HL-60/S4 (cell line): Measurements from ENCODE around the gene GNB4.

Source experiments
- in situ Hi-C: fragments of 300-500 bp; cut with MboI; formaldehyde crosslinking; loops from 2 replicates; pipeline ENCODE4 v1.14.3; 2022; ENCODE audit warnings: low sequenced_read_pairs

The GNB4 gene

DNA sequence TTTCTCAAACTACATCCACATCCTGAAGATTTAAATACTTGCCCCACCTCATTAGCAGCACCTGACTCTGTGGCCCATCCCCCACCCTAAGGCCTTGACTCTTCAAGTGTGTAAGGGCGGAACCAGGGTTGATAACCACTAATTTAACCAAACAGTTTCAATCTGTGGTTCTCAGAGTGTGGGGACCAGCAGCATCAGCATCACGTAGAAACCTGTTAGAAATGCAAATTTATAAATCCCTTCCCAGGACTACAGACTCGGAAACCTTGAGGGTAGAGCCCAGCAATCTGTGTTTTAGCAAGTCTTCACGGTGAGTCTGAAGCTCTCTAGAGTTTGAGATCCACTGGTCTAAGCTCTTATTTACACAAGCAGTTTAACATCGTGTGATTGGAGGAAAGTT lies 12.4 kb downstream of the GNB4 start:
- in situ Hi-C loops: no loop called here

DNA sequence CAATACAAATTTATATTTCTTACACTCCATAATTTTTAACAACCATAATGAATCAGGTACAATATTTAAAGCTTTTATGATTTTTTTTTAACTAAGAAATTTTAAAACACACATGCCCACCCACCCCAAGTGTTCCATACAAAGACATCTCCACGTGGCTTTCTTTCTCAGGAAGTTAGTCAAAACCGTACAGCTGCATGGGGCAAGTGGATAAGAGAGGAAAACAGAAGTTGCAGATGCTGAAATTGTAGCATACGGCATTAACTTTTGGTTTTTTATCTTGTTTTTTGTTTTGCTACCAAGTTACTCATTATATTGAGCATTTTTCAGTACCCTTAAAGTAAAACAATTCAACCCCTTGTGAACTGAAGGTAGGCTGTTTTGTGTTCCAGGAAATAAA lies 14.8 kb downstream of the GNB4 start:
- in situ Hi-C loops: no loop called here

DNA sequence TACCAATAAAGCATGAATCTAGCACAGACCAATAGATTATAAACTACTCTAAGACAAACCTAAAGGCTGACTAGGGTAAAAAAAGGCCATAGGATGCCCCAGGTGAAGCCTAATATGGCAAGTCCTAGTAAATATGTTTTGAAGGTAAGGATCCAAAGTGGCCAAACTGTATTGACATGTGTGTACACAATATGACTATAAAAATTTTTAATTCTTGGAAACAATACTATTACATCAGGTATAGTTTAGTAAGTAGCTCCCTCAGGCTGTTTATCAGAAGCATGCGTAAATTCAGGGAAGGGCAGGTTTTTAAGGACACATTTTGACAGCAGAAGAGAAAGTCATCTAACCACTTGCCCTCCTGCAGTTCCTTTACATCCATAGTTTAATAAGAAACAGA lies 18.8 kb downstream of the GNB4 start:
- in situ Hi-C loops: no loop called here

DNA sequence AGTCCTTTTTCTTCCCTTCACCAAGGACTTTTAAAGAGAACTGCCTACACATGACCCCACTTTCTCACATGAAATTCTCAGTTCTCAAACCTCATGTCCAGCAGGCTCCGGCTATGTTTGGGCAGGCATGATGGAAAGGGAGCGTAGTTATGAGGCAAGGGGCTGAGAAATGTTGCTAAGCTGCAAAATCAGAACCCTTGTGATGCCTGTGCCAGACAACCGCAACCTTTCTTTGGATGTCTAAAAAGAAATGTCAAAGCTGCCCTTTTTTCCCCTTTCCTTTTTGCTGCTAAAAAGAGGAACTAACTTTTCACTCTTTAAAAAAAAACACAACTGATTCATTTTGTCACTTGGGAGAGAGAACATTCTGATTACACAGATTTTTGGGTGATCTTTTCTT lies 19.2 kb downstream of the GNB4 start:
- in situ Hi-C loops: no loop called here

DNA sequence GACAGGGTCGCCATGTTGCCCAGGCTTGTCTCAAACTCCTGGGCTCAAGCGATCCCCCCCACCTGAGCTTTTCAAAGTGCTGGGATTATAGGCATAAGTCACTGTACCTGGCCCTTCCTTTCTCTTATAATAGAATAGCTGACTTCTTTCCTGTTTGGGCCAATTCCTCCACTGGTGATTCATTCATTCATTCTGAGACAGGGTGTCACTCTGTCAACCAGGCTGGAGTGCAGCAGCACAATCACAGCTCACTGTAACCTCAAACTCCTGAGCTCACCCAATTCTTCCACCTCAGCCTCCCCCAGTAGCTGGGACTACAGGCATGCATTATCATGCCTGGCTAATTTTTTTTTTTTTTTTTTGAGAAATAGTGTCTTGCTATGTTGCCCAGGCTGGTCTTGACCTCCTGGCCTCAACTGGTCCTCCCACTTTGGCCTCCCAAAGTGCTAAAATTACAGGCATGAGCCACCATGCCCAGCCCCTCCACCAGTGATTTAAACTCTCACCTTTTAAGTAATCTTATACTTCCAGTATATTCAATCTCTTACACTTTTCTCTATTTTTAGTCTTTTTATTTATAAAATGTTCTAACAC lies 20.9 kb downstream of the GNB4 start:
- in situ Hi-C loops: no loop called here

DNA sequence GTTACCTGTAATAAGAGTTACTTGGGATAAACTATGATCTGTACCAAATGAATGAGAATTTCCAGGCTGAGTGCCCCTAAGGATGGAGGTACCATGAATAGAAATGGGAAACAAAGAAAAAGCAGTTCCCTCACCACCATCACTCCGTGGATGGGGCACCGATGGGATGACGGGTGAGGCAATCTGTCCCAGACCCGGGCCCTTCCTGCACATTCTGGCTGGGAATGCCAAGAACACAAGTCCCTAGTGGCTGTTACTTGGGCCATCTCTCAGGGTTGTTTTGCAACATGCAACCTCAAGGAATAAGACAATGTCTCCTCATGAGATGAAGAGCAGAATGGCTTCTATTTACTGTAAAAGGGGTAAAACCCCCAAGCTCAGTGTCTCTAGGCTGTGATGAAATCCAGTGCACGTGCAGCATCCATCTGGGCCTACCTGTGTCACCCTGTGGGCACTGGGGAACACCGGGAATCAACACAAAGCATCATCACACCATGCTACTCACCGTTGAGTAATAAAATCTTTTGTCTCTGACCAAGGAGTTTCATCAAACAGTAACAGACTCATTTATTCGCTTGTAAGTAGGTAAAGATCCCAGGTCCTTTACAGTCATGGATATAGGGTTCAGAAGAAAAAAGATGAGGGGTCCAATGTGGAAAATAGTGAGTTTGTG lies 22.3 kb downstream of the GNB4 start:
- in situ Hi-C loops: no loop called here

DNA sequence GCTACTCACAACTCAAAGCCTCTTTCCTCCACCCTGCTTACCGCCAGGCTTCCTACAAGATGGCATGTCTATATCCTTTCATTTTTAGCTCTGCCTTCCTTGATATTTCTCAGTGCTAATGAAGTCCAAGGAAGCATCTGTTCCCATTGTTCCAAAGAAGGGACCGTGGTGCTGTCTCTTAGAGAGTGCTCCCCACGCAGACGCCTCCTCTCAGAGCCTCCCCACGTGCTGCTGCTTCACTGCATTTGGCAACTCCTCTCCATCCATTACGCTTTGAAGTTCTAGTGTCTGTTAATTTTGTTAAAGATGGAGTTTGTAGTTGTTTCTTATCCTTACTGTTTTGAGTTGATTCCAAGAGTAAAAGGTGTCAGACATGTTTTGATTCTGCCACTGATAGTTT lies 26.2 kb downstream of the GNB4 start:
- in situ Hi-C loops: no loop called here

DNA sequence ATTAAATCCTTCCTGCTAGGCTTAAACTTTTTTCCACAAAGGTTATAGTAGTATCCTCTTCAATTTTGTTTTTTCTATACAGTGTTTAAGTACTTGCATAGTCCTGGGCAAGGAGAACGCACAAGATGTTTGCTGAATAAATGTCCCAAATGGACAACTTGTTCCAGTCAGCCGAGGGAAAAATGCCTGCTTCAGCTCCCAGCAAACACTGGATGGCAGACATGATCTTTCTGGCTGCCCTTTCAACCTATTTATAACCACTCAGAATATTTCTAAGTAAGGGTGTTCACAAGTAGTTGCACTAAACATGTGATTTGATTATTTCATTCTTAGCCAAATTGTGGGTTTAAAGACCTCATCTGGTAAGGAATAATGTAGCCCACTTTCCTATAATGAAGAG lies 29.8 kb downstream of the GNB4 start:
- in situ Hi-C loops: no loop called here

DNA sequence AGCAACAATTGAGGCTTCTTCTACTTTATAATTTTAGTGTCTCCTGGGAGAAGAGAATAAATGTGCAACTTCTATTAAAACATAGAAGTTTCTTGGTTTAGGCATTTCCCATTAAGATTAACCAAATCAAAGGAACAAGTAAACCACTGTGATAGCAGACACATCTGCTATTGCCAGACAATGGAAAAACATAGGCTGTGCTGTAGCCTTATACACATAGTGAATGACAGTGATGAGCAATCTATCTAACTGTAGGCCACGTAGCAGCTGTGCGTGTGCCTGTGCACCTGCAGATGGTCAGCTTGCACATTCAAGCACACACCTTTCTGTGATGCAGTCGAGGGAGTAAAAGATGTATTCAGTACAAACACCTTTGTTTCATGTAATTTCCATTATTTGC lies 32.7 kb downstream of the GNB4 start:
- in situ Hi-C loops: no loop called here

DNA sequence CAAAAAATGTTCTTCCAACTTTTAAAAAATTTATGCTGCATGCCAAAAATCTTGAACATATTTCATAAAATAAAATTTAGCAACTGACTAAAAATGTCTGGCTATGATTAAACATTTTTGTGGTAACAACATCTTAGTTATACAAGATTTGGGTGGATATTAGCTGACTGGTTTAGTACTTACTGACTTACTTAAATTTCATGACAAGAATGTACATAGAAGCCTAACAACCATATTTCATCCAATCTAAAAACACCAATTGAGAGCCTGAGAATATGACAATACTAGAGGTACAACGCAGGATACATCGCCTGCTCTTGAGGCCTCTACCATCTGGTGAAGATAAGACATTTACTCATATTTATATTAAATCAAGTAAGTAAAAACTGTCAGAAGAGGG lies 34.6 kb downstream of the GNB4 start:
- in situ Hi-C loops: no loop called here

DNA sequence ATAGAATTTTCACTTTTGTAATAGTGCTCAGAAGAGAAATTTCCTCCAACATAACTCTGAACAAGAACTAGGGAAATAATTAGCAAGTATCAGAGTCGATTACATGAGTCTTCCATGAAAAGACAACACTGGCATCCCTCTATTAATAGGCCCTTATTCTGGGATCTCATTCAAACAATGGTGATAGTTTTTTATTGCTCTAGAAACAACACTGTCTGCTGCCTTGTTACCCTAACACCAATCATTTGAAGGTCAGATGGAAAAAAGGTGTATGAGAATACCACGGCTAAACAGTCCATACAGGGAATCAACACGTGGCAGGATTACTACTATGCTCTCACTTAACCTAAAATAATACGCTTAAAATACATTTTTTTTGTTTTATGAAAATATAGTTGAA lies 35.9 kb downstream of the GNB4 start:
- in situ Hi-C loops: no loop called here

DNA sequence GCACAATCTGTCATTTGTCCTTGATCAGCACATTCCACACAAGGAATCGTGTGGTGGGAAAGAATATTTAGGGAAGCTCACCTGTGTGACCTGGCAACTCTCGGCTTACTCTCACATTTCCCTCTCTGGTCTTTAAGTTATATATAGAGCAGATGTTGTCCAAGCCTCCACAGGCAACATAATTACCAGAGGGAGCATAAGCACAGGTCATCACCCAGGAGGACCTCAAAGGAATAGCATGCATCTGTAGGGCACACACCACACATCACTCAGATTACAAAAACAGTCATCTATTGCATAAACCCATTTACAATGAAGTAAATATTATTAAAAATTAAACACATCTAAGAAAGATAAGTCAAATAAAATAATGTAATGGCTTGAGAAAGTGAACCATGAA lies 36.5 kb downstream of the GNB4 start:
- in situ Hi-C loops: no loop called here

DNA sequence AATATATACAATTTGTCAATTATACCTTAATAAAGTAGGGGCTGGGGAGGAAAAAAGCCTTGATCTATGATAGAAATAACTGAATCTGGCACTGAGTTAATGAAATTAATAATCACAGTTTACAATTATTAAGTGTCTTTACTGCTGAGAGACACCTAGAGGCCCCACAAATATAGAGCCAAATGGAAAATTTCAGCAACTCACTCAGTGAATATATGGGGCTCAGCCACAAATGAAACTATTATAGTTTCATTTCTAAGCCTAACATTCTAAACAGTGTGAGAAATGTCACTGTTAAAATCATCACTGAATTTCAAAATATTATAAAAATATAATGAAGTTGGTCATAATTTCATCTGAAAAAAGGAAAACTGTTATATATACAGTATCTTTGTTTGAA lies 40.3 kb downstream of the GNB4 start:
- in situ Hi-C loops: no loop called here

DNA sequence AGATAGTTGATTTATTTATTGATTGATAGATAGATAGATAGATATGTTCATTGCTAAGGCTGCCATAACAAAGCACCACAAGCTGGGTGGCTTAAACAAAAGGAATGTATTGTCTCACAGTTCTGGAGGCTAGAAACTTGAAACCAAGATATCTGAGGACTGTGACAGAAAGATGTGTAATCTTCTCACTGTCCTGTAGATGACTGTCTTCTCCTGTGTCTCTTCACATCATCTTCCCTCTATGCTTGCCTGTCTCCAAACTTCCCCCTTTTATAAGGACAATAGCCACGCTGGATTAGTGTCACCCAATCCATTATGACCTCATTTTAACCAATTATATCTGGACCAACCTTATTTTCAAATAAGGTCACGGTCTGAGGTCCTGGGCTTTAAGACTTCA lies 40.9 kb downstream of the GNB4 start:
- in situ Hi-C loops: no loop called here

DNA sequence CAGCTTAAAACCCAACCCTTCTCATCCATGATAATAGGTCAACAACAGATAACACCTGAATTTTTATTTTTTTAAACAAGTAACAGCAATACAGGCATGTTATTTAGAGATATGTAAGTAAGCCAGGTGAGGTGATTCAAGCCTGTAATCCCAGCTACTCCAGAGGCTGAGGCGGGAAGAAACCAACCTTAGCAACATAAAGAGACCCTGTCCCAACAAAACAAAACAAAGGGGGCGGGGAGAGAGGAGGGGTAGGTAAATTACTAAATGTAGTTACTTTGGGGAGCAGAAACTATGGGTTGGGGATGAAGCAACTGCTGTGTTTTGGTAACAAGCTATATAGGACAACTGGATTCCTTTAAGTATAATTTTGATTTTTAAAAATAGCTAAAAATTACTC lies 47.0 kb downstream of the GNB4 start:
- in situ Hi-C loops: no loop called here

DNA sequence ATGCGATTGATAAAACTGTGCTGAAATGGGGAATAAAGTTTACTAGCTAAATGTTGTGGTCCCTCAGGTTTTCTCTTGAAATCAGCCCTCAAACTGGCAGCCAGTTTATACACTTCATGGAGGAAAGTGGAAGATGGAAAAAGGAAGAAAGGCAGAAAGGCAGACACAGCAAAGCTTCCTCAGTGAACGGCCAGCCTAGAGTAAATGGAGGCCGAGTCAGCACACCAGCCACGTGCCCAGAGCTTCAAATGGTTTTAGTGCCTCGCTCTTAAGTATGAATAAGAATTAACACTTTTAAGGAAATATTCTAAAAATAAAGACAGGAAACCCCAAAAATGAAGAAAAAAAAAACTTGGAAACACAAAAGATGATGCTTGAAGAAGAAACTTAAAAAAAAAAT lies 48.3 kb downstream of the GNB4 start:
- in situ Hi-C loops: no loop called here

DNA sequence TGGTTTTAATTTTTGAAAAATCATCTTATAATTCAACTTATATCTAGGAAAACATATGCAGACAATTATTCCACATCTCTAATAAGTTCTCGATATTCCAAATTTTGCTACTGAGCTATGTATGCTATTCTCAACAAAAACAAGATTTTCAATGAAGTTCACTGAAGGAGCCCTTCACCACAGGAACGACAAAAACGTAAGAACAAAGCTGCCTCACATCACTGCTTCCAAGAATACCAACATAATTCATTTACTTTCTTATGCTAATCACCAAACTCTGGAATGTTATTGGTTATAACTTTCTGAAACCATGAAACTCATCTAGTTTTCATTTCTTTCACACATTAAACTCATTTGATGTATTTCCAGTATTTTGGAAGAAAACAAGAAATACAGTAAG lies 49.7 kb downstream of the GNB4 start:
- in situ Hi-C loops: no loop called here

DNA sequence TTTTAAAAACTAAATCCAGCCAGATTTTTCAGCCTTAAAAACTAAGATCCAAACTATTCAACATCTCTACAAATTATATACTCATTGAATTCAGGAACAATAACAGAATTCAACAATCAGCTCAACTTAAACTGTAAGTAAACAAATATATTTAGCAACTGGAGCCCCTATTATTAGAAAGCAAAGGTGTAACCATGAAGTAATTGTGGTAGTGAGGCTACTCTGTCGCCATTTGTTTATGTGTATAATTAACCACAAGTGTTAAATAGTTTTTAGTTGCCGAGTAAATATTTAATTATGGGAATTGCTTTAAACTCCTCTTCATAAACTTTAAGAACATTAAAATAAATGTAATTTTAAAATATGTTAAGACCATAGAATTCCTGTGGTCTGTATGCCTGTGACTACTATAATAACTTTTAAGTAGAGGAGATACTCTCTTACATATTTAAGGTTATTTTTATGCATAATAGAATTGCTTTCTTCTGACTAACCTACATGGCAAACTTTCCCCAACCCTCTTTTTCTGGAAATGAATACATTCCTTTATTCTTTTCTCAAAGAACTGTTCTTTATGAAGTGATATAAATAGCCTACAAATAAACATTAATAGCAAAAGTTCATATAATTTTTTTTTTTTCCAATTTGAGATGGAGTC lies 52.6 kb downstream of the GNB4 start:
- in situ Hi-C loops: no loop called here

DNA sequence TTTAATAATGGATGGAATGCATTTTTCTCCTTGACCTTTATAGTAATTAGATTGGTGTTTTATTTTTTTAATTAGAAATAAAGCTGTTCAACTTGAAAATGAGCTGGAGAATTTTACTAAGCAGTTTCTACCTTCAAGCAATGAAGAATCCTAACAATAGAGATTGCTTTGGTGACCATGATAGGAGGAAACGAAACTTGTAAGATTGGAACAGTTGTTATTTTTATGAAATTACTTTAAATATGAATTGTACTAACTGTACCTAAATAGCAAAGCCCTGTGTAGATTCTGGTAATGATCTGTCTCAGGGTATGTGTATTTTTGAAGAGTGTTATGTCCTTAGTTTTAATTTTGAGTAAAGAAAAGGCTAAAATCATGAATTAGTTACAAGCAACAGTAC lies 59.4 kb downstream of the GNB4 start:
- in situ Hi-C loops: no loop called here

DNA sequence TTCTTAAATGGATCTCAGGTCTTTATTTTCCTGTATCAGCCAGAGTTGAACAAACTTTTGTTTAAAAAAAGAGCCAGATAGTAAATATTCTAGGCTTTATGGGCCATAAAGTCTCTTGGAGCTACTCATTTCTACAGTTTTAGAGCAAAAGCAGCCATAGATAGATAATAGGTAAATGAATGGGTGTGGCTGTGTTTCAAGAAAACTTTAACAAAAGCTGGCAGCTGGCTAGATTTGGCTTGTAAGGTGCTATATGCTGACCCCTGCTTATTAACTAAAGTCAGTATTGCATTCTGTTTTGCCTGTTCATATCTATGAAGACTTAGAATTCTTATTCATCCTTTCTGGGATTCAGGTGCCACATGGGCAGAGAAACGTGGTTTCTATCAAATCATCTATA lies 74.8 kb downstream of the GNB4 start:
- in situ Hi-C loops: no loop called here

DNA sequence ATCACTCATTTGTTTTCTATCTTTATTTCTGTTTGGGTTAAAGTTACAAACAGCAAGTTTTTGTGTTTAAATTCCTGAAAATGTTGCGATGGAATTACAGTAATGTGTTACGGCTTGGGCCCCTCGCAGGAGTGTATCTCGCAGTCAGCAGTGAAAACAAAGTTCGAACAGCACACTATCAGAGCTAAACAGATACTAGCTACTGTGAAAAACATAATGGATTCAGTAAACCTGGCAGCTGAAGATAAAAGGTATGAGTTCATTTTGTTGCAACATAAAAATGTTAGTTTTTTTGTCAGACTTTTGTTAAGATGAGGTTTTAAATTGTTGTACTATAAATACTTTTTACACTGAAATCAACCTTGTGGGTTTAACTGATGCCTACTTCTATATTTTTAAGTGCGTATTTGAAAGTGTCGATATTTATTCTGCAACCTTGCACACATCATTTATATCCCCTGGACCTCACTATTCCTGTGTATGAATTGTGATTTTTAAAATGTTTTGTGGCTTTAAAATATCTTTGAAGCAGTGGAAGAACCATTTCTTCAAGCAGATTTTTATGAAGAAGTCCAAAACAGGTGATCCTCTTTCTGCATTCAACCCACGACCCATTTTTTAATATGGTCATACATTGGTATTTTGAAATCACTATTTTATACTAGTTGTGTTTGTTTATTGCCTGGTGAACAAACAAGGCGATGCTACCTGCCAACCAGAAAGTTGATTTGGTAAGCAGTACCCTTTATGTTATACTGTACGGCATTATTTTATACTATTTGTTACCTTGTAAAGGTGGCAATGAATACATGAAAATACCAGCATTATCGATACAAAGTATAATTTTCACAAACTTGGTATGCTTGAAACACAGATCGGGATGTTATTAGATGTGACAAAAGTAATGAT lies 75.9 kb downstream of the GNB4 start:
- in situ Hi-C loops: no loop called here

DNA sequence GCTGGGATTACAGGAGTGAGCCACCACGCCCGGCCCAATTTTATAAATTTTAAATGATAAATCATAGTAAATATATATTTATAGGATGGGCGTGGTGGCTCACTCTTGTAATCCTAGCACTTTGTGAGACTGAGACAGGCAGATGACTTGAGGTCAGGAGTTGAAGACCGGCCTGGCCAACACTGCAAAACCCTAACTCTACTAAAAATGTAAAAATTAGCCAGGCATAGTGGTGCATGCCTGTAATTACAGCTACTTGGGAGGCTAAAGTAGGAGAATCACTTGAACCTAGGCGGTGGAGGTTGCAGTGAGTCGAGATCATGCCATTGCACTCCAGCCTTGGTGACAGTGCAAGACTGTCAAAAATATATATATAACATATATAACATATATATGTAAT lies 77.3 kb downstream of the GNB4 start:
- in situ Hi-C loops: no loop called here
